ENCODE data around the gene LMO2.

DNA sequence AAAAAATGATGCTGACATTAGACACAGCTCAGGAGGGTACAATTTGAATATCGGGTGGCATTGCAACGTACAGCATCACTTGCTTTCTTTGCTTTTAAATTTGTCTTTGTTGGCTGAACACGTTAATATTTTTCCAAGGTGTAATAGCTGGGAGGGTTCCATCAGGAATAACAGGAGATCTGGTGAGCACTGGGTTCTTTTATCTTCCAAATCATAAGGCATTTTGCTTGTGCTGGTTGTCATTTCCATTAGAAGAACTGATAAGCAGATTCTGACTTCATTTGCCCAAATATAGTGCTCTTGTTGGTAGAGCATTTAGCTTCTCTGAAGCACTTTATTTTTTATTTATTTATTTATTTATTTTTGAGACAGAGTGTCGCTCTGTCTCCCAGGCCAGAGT, 48.9 kb downstream of the LMO2 start:
- TF ChIP-seq, protein P1, sequence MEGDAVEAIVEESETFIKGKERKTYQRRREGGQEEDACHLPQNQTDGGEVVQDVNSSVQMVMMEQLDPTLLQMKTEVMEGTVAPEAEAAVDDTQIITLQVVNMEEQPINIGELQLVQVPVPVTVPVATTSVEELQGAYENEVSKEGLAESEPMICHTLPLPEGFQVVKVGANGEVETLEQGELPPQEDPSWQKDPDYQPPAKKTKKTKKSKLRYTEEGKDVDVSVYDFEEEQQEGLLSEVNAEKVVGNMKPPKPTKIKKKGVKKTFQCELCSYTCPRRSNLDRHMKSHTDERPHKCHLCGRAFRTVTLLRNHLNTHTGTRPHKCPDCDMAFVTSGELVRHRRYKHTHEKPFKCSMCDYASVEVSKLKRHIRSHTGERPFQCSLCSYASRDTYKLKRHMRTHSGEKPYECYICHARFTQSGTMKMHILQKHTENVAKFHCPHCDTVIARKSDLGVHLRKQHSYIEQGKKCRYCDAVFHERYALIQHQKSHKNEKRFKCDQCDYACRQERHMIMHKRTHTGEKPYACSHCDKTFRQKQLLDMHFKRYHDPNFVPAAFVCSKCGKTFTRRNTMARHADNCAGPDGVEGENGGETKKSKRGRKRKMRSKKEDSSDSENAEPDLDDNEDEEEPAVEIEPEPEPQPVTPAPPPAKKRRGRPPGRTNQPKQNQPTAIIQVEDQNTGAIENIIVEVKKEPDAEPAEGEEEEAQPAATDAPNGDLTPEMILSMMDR (IDR thresholded peaks at IDR 0.05), result no peak
- no peak for TF ChIP-seq POLR2A (IDR thresholded peaks at IDR 0.05)
- no peak for TF ChIP-seq EP300 (IDR thresholded peaks at IDR 0.05)
